DLD1 (cell line): ENCODE measurements around the gene PPARG.
"Not testable (repeated sequence)": the region's sequence is repeated elsewhere in the genome, so short reads cannot be mapped to it uniquely, and the experiment has no call there.

ENCODE experiments used
- in situ Hi-C: cut with HindIII; loops from 2 replicates; pipeline ENCODE4 v1.10.0; 2017; ENCODE audit warnings: low sequenced_read_pairs

PPARG gene

DNA sequence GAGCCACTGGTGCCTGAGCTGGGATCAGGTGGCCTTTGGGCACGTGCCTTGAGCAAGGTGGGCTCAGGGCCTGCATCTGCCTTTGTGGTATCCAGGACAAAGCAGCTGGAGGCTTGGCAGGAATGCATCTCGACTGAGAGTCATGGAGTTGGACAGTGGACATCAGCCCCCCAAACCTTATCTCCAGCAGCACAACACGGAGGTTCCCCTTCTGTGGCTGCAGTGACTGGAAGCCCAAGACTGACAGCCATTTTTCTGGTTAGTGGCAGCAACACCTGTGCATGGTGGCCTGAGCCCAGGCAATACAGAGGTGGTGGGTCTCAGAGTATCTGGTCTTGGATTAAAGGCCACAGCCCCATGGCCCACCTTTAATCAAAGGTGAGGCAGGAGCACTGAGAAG lies 167.6 kb downstream of the PPARG start:
- in situ Hi-C loops: no loop called here

DNA sequence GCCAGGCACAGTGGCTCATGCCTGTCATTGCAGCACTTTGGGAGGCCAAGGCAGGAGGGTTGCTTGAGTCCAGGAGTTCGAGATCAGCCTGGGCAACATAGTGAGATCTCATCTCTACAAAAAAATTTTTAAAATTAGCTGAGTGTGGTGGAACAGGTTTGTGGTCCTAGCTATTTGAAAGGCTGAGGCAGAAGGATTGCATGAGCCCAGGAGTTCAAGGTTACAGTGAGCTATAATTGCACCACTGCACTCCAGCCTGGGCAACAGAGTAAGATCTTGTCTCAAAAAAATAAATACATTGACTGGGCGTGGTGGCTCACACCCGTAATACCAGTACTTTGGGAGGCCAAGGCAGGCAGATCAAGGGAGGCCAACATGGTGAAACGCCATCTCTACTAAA lies 168.5 kb downstream of the PPARG start:
- in situ Hi-C loops: not testable (repeated sequence)

DNA sequence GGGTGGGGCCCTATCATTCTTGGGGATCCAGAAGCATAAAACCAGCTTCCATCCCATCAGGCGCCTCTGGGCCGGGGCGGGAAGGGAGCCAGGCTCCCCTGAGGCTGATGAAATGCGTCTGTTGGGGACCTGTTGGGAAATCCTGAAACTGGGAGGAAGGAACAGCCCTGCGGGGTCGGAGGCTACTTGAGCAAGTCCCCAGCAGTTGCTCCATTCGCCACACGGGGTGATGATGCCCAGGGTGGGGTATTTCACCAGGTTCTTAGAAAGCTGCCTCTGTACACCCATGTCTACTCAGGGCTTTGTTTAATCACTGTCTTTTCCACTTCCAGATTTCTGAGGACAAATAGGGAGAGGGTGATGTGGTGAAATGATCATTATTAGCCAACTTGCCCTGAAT lies 170.0 kb downstream of the PPARG start:
- in situ Hi-C loops: no loop called here

DNA sequence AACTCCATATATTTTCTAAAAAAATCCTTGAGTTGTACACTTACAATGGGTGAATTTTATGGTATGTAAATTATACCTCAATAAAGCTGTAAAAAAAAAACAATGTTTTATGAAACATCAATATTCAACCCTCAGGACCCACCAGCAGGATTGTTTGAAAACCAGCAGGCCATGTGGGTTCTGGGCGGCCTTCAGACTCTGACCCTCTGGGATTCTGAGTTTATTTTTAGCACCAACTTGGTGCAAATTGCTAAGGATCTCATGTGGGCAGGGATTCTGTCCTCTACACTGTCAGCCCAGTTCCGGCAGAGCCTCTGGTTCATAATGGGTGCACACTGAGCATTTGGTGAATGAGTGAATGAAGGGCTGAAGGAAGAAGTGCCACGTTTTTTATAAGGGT lies 171.3 kb downstream of the PPARG start:
- in situ Hi-C loops: no loop called here

DNA sequence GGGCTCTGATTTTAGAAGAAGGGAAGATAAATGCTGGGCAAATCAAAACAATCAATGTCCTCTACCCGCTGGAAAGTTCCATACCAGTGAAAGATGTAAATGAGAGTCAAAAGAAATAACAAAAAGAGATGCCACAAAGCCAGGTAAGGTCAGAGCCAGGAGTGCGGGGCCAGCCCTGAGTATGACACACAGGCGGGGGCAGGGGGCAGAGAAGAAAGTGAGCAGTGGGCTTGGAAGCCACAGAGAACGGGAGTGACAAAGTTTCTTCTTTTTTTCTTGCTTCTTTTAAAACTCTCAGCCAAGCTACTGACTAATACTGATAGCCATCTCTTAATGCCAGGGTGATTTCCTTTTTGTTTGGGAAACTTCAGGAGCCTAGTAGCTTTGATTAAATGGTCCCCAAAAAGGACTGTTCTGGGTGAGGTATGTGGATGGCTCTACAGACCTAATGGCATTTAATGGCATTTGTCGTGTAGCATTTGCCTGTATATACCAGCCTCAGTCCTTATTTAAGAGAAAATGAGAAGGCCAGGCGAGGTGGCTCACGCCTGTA lies 172.3 kb downstream of the PPARG start:
- in situ Hi-C loops: no loop called here

DNA sequence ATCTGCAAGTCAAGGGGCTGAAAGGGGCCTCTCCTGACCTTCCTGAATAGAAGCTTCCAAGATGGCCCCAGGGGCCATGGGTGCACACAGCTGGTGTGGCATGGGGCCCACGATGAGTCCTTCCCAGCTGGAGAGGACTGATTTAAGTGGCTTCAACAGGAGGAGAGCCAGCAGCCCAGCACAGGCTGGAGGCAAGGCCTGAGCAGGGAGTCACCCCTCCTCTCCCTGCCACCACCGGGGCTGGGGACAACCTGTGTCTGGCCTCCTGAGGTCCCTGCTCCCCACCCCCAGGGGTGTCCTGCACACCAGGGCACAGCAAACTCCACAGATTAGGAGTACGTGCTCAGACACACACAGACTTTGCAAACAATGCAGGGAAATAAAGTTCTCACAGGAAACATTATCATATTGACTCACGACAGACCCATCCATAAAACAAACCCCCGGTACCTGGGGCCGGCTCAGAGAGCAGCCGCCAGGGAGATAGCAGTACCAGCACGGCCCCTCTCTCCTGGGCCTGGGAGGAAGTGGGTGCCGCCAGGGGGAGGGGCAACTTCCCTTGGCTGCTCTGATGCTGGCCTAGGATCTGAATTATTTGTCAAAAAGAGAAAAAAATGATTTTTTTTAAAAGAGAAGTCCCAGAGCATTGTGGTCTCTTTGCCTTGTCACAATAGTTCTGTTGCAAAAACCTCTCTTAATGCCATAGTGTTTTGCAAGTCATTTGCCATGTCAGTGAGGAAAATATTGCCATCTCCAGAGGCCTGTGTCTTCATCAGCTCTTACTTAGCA lies 173.5 kb downstream of the PPARG start:
- in situ Hi-C loops: no loop called here

DNA sequence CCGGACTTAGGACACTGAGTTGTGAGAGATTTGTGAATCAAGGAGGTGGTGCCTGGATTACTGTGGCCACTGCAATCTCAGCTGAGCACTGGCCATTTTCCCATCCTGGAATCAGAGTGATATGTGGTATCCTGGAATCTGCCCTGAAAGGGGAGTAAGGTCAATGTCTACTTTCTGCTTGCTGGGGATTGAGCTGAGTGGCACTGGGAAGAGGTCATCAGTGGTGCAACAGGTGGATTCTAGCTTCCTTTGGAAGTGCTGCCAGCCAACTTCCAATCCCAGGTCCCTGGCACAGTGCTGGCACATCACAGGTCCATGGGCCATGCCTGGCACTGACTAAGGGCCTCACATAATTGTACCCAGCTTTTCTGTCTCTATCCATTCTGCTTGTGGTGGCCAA lies 174.8 kb downstream of the PPARG start:
- in situ Hi-C loops: no loop called here

DNA sequence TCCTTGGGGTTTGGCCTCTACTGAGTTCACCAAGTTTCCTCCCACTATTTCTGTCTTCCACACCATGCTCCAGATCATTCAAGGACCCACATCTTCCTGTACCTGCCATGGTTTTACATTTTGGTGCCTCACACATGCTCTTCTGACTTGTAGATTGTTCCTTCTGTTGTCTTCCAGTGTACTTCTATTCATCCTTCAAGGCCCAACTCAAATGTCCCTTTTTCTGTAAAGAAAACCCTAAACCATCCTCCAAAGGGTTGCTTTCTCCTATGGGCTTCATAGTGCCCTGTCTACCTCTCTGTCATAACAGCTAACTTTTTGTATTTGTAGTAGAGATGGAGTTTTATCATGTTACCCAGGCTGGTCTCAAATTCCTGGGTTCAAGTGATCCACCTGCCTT lies 175.3 kb downstream of the PPARG start:
- in situ Hi-C loops: no loop called here

DNA sequence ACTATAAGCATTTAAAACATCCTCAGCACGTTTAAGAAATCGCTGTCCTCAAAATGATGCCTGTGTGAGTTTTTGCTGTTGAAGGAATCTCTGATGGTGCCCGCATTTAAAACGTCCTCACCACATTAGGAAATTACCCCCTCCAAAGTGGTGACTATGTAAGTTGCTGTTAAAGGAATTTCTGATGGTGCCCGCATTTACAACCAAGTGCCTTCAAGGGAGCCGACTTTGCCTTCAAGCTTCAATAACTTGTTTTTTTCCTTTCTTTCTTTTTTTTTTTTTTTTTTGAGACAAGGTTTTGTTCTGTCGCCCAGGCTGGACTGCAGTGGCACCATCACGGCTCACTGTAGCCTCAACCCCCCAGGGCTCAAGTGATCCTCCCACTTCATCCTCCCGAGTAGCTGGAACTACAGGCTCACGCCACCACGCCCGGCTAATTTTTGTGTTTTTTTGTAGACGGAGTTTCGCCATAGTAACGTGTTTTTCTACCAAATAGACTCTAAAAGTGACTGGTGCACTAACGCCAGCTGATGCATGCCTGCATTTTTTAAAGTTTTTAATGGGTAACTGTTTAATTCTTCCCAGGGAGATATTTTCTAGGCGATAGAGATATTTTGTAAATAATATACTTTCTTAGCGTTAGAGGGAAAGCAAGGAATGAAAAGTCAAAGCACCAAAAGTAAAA lies 176.4 kb downstream of the PPARG start:
- in situ Hi-C loops: no loop called here

DNA sequence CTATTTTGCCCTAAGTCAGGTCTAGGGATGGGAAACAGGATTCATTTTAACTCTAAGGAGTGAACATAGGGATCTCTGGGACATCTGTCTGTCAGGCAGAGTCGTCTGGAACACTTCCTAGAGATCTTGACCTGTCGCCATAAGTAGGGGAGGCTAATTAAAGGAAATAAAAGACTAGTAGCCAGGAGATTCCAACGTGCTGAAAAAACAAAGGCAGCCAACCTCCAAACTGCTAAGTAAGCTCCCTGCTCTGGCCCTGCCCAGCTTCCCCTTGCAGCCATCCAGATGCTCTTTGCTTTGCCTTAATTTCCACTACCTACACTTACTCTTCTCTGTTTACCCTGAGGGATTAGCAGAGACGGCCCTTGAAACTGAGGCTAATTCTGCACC lies 177.0 kb downstream of the PPARG start:
- in situ Hi-C loops: no loop called here

DNA sequence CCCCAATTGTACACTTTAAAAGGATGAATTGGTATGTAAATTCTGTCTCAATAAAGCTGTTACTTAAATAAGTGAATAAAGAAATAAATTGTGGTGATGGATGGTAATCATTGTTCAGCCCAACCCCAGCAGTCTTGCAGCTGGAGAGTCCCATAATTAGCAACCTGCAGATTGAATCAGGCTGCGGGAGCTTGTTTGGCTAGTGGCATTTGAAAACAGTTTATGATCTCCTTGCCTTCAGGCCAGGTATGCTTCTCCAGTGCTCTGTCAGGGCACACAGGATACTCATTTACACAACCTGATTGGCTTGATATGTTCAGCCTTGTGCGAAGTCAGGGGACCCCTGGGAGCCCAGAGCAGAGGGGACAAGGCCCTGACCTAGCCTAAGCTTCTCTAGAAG lies 178.9 kb downstream of the PPARG start:
- in situ Hi-C loops: no loop called here

DNA sequence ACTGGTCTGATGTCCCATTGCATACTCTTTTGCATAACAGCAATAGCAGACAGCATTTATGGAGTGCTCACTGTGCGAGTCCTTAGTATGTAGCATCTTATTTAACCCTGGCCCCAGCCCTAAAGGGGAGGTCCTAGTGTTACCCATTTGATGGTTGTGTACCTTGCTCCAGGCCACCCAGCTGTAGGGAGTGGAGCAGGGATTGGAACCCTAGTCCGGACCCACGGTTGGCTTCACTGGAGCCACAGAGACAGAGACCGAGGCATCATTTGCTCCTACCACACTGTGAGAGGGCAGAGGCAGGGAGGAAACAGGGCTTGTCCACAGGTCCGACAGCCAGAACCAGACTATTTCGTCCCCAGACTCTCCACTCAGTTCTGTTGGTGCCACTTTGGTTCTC lies 179.4 kb downstream of the PPARG start:
- in situ Hi-C loops: no loop called here

DNA sequence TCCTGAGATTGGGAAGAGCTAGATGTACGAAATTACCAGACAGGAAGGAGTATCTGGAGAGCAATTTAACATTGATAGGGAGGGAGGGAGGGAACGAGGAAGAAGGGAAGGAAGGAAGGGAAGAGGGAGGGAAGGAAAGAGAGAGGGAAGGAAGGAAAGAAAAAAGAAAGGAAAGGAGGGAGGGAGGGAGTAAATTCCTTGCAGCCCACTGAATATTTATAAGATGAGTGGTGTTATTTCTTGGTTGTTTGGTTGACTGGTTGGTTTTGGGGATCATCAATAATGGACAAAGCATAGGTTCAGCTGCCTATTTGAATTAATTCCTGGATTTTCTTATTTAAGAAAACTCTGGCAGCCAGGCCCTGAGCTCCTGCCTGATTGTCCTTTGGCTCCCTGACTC lies 179.9 kb downstream of the PPARG start:
- in situ Hi-C loops: no loop called here

DNA sequence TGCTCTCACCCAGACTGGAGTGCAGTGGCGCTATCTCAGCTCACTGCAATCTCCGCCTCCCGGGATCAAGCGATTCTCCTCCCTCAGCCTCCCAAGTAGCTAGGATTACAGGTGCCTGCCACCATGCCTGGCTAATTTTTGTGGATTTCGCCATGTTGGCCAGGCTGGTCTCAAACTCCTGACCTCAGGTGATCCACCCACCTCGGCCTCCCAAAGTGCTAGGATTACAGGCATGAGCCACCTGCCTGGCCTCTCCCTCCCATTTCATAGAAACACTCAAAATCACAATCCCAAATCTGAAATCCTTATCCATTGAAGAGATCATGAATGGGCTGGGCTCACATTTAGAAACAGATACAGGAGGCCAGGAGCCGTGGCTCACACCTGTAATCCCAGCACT lies 180.4 kb downstream of the PPARG start:
- in situ Hi-C loops: not testable (repeated sequence)

DNA sequence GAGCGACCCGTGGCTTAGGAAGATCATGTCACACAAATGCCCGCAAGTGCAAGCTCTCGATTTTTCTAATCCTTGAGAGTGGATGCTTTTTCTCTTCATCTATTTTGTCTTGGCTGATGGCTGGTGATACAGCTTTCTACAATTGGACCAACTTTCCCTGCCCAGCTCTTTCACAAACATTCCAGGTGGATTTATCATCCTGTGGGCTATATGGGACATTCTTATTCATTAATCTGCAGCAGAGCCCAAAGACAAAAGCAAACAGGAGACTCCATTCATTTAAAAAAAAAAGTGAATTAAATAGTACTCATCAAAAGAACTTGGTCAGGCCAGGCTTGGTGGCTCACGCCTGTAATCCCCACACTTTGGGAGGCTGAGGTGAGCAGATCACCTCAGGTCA lies 181.2 kb downstream of the PPARG start:
- in situ Hi-C loops: no loop called here

DNA sequence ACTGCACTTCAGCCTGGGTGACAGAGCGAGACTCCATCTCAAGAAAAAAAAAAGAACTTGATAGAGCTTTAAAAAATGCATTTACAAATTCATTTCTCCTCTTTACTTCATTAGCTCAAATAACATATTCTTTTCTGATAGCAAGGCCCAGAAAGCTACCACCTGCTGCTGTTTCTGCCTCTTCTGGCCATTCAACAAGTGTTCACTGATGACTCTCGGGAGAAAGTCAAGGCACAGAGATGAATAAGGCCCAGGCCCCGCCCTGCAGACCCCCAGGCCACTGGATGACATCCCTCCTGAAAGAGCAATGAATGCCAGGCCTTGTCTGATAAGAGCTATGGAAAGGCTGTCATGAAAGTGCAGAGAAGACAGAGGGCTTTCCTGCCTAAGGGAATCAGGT lies 181.8 kb downstream of the PPARG start:
- in situ Hi-C loops: no loop called here

DNA sequence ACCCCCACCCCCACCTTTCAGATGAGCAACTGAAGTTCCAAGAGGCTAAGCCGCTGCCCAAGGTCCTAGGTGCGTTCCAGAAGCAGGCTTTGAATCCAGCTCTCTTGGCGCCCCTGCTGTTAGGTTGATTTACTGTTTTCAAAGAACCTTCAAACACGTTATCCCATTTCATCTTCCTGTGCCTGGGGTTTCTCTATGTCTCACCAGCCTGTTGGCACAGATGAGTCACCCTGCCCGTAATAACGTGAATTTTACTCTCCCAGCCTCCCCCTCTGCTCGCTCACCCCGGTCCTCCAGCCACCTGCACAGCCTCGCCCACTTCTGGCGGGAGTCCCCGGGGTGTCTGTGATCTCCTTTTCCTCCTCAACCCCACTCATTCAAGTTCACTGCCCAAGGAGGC lies 182.4 kb downstream of the PPARG start:
- in situ Hi-C loops: no loop called here

DNA sequence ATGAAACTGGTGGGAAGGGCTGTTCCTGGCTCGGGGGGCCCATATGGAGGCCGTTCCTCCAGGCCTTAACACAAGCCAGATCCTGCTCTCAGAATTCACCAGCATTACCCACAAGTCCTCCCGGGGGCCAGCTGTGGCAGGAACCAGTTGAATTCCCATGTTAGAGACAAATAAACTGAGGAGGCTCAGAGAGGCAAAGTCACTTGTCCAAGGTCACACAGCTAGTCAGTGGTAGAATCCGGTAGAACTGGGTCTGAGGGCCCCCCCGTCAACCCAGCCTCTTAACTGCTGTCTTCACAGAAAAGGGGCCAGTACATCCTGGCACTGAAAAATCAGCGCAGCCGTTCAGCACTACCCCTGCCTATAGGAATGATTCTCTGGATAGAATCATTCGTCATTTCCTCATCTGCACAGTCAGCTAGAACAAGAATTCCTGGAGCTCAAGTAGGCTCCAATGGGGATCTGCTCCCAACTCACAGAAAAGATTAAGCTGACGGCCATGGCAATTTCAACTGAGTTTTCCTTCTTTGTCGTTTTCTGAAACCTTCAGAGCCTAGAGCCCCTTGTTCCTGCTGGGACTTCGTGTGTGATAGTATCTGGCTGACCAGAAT lies 183.2 kb downstream of the PPARG start:
- in situ Hi-C loops: no loop called here

DNA sequence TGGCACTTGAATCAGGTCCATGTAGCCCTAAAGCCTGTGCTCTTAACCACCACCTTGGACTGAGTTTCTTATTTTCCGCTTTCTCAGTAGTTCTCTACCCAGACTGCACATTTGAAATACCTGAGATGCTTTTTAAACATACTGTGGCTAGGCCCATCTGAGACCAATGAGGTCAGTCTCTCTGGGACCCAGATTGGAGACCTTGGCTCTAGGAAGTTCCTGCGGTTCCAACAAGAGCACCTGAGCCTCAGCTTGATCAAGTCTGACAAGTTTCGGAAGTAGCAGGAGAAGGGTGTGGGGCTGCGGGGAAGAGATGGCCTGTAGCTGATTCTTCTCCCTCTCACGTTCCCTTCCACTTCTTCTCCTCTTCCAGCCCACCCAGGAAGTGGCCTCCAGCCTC lies 183.9 kb downstream of the PPARG start:
- in situ Hi-C loops: no loop called here

DNA sequence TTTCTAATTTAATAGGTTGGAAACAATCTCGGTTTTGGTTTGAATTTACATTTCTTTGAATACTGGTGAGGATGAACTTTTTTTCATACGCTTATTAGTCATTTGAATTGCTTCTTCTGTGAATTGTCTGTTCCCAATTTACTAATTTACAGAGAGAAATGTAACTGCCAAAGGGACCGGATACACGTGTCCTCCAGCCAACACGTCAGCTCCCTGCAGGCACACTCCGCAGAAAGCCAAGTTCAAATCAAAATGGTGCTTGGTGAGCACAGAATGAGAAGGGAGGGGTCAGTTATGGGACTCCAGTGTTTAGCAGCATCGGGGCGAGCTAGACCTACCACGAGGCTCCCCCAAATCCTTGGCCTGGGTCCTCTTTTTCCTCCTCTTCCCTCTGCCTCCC lies 184.6 kb downstream of the PPARG start:
- in situ Hi-C loops: no loop called here

DNA sequence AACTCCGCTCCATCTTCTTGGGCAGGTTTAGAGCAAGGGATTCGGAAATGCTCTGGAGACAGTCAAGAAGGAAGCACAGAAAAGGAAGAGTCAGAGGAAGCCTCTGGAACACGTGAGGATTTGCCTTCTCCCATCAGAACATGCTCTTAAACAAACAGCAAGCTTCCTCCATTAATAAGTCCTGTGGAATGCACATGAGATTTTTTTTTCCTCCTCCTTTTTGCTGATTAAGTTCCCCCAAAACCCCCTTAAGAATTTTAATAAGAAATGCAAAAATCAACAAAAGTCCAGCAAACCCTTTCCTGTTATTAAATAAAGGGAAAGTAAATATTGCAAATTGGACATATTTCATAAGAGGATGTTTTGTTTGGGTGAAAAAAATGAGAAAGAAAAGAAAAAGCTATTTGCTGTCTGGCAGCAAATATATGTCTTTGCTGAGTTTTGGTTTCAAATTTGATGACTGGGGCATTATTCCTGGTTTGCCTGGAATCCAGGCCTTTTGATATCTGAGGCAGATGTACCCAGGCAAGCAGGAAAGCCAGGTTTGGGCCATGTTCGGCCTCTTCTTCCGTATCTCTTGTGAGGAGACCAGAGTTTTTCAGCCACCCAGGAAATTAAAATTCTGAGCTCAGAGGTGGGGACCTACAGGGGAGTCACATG lies 187.5 kb downstream of the PPARG start:
- in situ Hi-C loops: no loop called here
